Gastroesophageal sphincter (tissue), 3 donors: Measurements from ENCODE around the gene SERPING1.

Experiments used
- CTCF ChIP-seq, 4 experiments: fragments of 200-600 bp in 2 of 4; fragments of 450-650 bp in 2 of 4; sonication (generic) in 1 of 4; IDR thresholded peaks; one replicate each; pipeline ENCODE4 v1.5.1; 2017 to 2019; ENCODE audit warnings: antibody characterized with exemption in 4 of 4, mild to moderate bottlenecking in 2 of 4, moderate library complexity in 2 of 4
- POLR2A ChIP-seq, 2 donors: fragments of 450-650 bp; IDR thresholded peaks; one replicate each; pipeline ENCODE4 v1.6.1; 2017; ENCODE audit warnings: antibody characterized with exemption in 2 of 2, mild to moderate bottlenecking in 2 of 2, moderate library complexity in 1 of 2
- POLR2AphosphoS5 ChIP-seq: sonication (generic); formaldehyde crosslinking; IDR thresholded peaks from one replicate; pipeline ENCODE4 v1.6.1; 2017; ENCODE audit warnings: antibody characterized with exemption

GRCh38 chr11:57556041-57556440 is 41.4 kb upstream of the SERPING1 start:
- TF ChIP-seq CTCF (IDR thresholded peaks at IDR 0.05): no peak
- no peak for TF ChIP-seq POLR2AphosphoS5
- TF ChIP-seq POLR2A (IDR thresholded peaks at IDR 0.05): no peak
